Measurements from ENCODE around the gene ITGB3. TPM values are rescaled to one million over a fixed set of nuclear protein-coding genes. Genes with fewer than 3 reads are reported as not detected.

Gene ITGB3
- total RNA-seq, 1 donor from 2014 or later, result 71.3 TPM

GRCh38 chr17:47285003-47285402 is 31.4 kb downstream of the ITGB3 start:
- Histone ChIP-seq H3K4me3 (no peak overlapping the region), H3K36me3 (peaks cover 39 to 59% of the 10 kb centered on the region in 2 donors), H3K9me3 (no peaks in the 10 kb centered on the region), H3K27me3 (no peaks in the 10 kb centered on the region), H3K4me1 (peaks cover 3 to 18% of the 10 kb centered on the region in 2 donors), H3K27ac (no peak overlapping the region)
- DNase-seq (ENCODE audit: low spot score in 2 of 2), result no peak
- intact Hi-C loops (cut with DNase I), result no loop called here
- TF ChIP-seq CTCF (IDR thresholded peaks at IDR 0.05), result no peak

GRCh38 chr17:47286198-47286914 is 32.7 kb downstream of the ITGB3 start:
- no peak for TF ChIP-seq CTCF (IDR thresholded peaks at IDR 0.05)
- intact Hi-C loops (cut with DNase I), result no loop called here
- Histone ChIP-seq H3K27me3 (no peaks in the 10 kb centered on the region), H3K36me3 (peaks cover 51 to 73% of the 10 kb centered on the region in 2 donors), H3K9me3 (no peaks in the 10 kb centered on the region), H3K27ac (peak overlapping the region in 1 of 2 donors; percentile 16), H3K4me3 (no peak overlapping the region), H3K4me1 (peaks cover 0 to 5% of the 10 kb centered on the region in 2 donors)
- no peak for DNase-seq (ENCODE audit: low spot score in 2 of 2)

- Histone ChIP-seq H3K4me1 (no peaks in the 10 kb centered on the region), H3K36me3 (peaks cover 57 to 80% of the 10 kb centered on the region in 2 donors), H3K27ac (peak overlapping the region in 1 of 2 donors; percentile 2), H3K9me3 (no peaks in the 10 kb centered on the region), H3K27me3 (no peaks in the 10 kb centered on the region), H3K4me3 (no peak overlapping the region)
- DNase-seq (ENCODE audit: low spot score in 2 of 2), result no peak
- no peak for TF ChIP-seq CTCF (IDR thresholded peaks at IDR 0.05)
- intact Hi-C loops (cut with DNase I), result no loop called here
Measured at GRCh38 chr17:47287068-47287467, 33.4 kb downstream of the ITGB3 start.

GRCh38 chr17:47287639-47288038 is 34.0 kb downstream of the ITGB3 start:
- Histone ChIP-seq H3K4me3 (no peak overlapping the region), H3K36me3 (peaks cover 61 to 85% of the 10 kb centered on the region in 2 donors), H3K9me3 (no peaks in the 10 kb centered on the region), H3K27ac (peak overlapping the region; percentile 2 to 11), H3K4me1 (no peaks in the 10 kb centered on the region), H3K27me3 (no peaks in the 10 kb centered on the region)
- no peak for DNase-seq (ENCODE audit: low spot score in 2 of 2)
- intact Hi-C loops (cut with DNase I), result no loop called here
- no peak for TF ChIP-seq CTCF (IDR thresholded peaks at IDR 0.05)

GRCh38 chr17:47288531-47289116 is 35.0 kb downstream of the ITGB3 start:
- Histone ChIP-seq H3K27ac (peak overlapping the region; percentile 11 to 43), H3K4me1 (no peaks in the 10 kb centered on the region), H3K9me3 (no peaks in the 10 kb centered on the region), H3K4me3 (no peak overlapping the region), H3K27me3 (no peaks in the 10 kb centered on the region), H3K36me3 (peaks cover 59 to 93% of the 10 kb centered on the region in 2 donors)
- intact Hi-C loops (cut with DNase I), result no loop called here
- DNase-seq (ENCODE audit: low spot score in 2 of 2), result no peak
- no peak for TF ChIP-seq CTCF (IDR thresholded peaks at IDR 0.05)
